Fibroblast of skin of back (primary cell): Measurements from ENCODE around the gene SLC25A25.
"Not testable (repeated sequence)": the region's sequence is repeated elsewhere in the genome, so short reads cannot be mapped to it uniquely, and the experiment has no call there.

Experiments used
- DNase-seq: peaks from one replicate; pipeline ENCODE4 v3.0.0-alpha.2; 2013

Gene SLC25A25

GRCh38 chr9:128124873-128125579 lies 57.0 kb downstream of the SLC25A25 start:
- DNase-seq = peak; percentile 53

DNA sequence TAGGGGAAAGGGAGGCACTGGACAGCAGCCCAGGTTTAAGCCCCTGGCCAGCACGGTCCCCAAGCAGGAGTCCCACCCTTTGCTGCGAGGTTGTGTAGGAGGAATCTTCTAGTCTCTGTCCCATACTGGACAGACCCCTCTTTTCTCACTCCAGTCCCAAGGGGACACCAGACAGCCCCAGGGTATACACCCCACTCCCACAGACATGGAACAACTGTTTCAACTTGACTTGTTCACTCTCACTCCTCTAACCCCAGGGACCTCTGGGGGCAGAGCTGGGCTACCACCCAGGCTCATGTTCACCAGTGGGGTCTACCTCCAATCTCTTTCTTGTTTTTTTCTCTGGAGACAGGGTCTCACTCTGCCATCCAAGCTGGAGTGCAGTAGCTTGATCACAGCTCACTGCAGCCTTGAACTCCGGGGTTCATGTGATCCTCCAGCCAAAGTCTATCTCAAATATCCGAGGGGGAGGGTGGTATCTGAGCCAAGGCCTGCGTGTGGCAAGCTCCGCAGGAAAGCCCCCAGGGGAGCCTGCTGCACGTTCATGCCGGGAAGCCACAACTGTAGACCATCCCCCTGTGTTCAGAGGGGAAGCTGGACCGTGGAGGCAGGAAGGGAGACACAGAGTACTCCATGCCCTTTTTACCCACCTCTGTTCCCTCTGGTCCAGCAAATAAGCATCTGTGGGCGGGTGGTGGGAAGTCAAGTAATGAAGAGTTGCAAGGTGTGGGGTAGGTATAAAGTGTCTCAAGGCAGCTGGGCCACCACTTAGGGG lies 57.7 kb downstream of the SLC25A25 start:
- peak; percentile 26 for DNase-seq

GRCh38 chr9:128127568-128127989 lies 59.5 kb downstream of the SLC25A25 start, which contains the start of gene PTGES2:
TSS of gene PTGES2 (minus strand) at chr9:128127729. CDS start at chr9:128127717, 12 bp downstream.
- DNase-seq = peak; percentile 91

DNA sequence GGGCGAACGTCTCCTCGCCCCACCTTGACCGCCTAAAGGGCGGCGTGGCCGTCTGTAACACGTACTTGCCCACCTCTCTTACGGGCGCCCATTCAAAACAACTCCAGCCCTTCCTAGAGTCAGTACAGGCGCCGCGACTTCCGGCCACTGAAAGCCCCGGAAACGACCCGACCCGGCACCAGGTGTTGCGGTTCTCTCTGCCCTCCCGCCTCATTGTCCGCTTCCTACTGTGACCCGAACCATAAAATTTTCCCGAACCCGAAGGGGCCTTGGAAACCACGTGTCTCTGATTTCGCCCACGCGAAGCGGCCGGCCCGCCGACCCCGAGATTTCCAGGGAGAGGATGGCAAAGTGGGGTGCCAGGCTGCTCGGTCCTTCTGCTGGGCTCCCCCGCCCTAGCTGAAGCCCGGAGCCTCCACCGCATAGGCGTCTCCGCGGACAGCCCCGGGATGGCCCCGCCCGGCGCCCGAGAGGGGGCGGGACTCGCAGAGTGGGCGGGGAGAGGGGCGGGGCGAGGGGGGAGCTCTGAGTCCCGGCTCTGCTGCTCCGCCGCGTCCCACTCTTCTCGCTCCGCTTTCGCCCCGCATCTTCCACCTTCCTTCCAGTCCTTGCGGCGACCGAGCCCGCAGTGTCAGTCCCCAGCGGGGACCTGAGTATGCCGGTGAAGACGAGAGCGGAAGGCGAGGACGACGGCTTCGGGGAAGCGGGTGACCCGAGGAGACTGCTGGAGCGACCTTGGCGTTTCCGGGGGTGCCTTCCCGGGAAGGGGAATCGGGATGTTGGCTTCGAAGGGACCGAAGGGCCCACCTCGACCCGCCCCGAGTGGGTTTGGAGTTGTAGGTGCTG lies 60.2 kb downstream of the SLC25A25 start:
- peak; percentile 92 for DNase-seq

- no peak for DNase-seq
These were observed 61.0 kb downstream of the SLC25A25 start for GRCh38 chr9:128128836-128129590.

GRCh38 chr9:128129976-128130590 lies 62.1 kb downstream of the SLC25A25 start:
- not testable (repeated sequence) for DNase-seq

DNA sequence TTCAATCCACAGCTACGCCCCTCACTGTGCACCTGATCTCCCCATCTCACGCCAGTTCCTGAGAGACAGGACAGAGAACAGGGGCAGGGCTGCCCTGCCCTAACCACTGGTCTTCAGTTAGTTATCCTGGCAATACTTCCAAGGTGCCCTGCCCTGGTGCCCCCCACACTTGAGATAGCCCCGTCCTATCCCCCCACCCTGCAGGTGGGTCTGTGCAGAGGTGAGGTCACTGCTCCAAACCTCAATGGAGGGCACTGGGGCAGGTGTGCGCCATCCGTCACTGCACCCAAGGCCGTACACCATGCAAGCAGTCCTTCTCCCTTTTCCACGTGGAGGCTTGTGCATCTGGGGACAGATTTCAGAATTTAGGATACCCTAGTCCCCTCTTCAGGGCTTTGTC lies 62.6 kb downstream of the SLC25A25 start:
- DNase-seq = not testable (repeated sequence)

- not testable (repeated sequence) for DNase-seq
These were observed 63.3 kb downstream of the SLC25A25 start for GRCh38 chr9:128131346-128131745.

- not testable (repeated sequence) for DNase-seq
These were observed 64.1 kb downstream of the SLC25A25 start for GRCh38 chr9:128132139-128132538.

DNA sequence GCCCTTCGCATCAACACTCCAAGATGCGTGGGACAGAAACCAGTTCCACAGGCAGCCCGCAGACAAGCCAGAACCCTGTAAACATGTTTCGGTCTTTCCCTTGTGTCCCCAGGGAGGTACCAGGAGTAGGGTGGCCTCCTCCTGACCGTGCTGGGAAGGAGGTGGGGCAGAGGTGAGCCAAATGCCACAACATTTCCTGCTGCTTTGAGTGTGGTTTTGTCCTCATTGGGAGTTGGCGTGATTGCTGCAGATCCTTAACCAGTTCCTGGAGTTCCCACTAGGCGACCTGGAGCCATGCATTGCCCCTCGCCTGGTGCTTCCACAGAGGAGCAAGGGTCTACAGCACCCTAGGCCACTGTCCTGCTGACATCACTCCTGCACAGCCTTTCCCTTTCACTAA lies 67.5 kb downstream of the SLC25A25 start:
- not testable (repeated sequence) for DNase-seq

DNA sequence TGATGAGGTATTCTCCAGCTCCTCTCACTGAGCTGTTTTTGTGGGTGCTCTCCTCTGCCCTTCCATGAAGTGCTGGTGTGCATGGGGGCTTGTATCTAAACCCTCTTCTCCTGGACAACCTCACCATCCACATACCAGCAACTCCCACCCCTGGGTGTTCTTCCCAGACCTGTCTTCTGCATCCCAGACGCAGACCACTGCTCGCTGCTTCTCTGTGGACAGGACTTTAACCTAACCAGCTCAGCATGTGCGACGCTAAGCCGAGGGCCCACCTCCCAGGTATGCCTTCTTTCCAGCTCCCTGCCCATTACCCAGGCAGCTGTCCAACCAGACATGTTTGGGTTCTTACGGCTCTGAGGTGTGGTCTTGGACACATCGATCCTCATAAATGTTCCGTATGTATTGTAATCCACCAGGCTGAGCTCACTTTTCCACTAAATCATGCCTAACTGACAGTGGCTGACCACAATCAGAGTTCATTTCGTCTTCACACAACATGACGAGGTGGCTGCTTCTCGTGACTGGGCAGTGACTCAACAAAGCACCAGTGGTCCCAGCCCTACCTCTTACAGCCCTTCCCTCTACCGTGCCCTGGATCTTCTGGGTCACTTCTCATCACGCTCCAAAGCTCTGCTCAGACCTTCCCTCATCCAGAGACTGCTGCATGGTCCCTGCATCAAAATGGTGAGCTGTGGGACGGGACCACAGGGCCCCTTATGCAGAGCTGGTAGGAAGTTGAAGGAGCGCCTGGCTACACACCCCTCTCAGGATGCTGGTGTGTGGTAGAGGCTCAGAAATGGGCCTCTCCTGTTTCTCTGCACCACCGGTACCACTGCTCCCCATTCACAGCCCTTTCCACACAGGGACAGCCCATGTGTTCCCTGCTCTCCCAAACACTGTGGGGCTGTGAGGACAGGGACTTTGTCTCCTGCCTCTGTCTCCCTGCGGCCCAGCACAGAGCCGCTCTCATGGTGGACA lies 69.1 kb downstream of the SLC25A25 start:
- DNase-seq = peak; percentile 66

DNA sequence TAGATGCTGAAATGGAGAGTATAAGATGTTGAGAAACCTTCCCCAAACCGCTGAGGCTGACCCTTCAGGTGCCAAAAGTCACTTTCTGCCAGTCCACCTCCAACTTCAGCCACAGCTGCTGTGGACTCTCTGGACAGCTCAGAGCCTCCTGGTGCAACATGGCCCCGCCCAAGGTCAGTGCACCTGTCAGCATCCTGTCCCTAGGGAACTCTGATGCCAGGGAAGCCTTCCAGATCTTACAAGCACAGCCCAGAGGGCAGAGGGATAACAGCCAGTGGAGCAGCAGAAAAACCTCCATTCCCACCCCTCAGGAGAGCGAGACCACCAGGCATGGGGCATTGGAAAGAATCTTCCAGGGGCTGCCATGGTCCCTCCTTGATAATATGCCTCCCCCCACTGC lies 70.0 kb downstream of the SLC25A25 start:
- DNase-seq = no peak

- no peak for DNase-seq
These were observed 71.6 kb downstream of the SLC25A25 start for GRCh38 chr9:128139621-128140020.

DNA sequence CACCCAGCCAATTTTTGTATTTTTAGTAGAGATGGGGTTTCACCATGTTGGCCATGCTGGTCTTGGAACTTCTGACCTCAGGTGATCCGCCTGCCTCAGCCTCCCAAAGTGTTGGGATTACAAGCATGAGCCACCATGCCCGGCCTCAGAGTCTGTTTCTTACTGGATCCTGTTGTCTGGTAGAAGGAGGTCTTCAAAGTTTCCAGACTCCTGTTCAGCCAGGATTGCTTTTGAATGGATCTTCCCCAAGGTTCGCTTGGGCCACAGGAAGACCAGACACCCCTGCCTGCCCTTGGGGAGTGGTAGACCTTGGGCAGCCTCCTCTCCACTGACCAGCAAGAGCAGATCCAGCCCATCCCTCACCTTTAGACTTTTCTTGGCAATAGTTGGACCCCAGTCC lies 73.6 kb downstream of the SLC25A25 start:
- no peak for DNase-seq

DNA sequence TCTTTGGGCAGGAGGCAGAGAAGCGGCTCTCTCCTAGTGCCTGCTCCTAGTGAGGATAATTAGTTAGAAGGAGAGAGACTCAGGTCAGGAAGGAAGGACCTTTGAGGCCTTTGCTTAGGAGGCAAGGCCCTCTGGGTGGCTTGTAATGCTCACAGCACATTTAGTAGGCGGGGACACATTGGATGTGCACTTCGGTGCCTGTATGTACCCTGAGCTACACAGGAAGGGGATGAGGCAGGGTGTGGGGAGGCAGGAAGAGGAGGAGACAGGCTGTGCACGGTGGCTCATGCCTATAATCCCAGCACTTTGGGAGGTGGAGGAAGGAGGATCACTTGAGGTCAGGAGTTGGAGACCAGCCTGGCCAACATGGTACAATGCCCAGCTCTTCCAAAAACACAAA lies 74.0 kb downstream of the SLC25A25 start:
- no peak for DNase-seq

DNA sequence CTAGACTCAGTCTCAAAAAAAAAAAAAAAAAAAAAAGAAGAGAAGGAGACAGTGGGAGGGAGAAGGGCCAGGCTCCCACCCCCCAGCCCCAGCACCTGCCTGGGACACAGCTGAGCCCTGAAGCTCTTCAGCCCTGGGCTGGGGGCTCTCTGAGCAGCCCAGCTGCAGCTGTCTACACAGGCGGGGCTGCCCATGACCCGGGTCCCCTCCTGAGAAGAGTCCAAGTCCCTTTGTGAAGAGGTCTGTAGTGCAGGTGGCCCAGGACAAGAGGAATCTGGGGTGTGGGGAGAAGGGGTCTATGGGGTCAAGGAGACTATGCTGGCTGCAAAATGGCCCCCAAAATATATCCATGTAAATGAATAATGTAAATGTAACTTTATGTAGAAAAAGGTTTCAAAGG lies 74.6 kb downstream of the SLC25A25 start:
- DNase-seq = no peak

DNA sequence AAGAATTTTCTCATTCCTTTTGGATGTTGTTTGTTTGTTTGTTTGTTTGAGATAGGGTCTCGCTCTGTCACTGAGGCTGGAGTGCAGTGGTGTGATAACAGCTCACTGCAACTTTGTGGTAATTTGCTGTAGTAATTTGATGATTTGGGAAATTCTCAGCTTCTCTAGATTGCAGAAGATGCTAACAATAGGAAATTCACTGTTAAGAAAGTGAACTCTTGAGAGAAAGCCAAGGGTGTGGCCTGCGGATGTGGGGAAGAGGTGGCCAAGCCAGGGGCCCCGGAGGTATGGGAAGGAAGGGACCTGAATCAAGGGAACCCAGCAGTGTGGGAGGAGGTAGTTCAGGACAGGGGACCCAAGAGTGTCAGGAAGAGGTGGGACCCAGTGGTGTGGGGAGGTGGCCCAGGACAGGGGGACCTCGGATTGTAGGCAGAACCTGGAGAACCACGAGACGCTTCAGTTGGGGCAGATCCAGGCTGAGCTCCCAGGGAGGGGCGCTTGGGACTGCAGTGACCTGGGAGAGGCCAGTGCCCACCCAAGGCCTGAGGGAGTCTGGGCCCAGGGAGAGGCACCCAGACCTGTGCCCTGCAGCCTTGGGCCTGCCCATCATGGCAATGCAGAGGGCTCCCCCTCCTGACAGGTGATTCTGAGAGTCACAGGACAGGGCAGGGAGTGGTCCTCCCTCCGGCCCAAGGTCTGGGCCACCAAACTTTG lies 75.7 kb downstream of the SLC25A25 start:
- DNase-seq = no peak

- DNase-seq = no peak
These were observed 76.5 kb downstream of the SLC25A25 start for GRCh38 chr9:128144239-128145181.

GRCh38 chr9:128145536-128145935 lies 77.5 kb downstream of the SLC25A25 start:
- DNase-seq = no peak
